ENCODE results near the gene ZEB2.

Gene ZEB2

GRCh38 chr2:144512891-144513351, 7.0 kb downstream of the ZEB2 start:
- DNase-seq (ENCODE audit: low read depth in 2 of 2): no peak

GRCh38 chr2:144512470-144512869, 7.4 kb downstream of the ZEB2 start:
- DNase-seq (ENCODE audit: low read depth in 2 of 2): no peak

GRCh38 chr2:144511937-144512336, 8.0 kb downstream of the ZEB2 start:
- DNase-seq (ENCODE audit: low read depth in 2 of 2): no peak

GRCh38 chr2:144511226-144511810, 8.6 kb downstream of the ZEB2 start:
- DNase-seq (ENCODE audit: low read depth in 2 of 2): no peak

- DNase-seq (ENCODE audit: low read depth in 2 of 2): no peak
Observed at GRCh38 chr2:144510294-144510991, 9.5 kb downstream of the ZEB2 start.

- DNase-seq (ENCODE audit: low read depth in 2 of 2): no peak
Observed at GRCh38 chr2:144509879-144510221, 10.1 kb downstream of the ZEB2 start.

GRCh38 chr2:144509001-144509878, 10.7 kb downstream of the ZEB2 start:
- no peak for DNase-seq (ENCODE audit: low read depth in 2 of 2)

- DNase-seq (ENCODE audit: low read depth in 2 of 2): no peak
Observed at GRCh38 chr2:144508172-144508851, 11.6 kb downstream of the ZEB2 start.

- DNase-seq (ENCODE audit: low read depth in 2 of 2): no peak
Observed at GRCh38 chr2:144507441-144508171, 12.3 kb downstream of the ZEB2 start.

- no peak for DNase-seq (ENCODE audit: low read depth in 2 of 2)
Observed at GRCh38 chr2:144505245-144505831, 14.6 kb downstream of the ZEB2 start.

GRCh38 chr2:144504218-144504641, 15.7 kb downstream of the ZEB2 start:
- no peak for DNase-seq (ENCODE audit: low read depth in 2 of 2)

- no peak for DNase-seq (ENCODE audit: low read depth in 2 of 2)
Observed at GRCh38 chr2:144503242-144503641, 16.7 kb downstream of the ZEB2 start.

GRCh38 chr2:144502369-144502768, 17.6 kb downstream of the ZEB2 start:
- DNase-seq (ENCODE audit: low read depth in 2 of 2): no peak

- no peak for DNase-seq (ENCODE audit: low read depth in 2 of 2)
Observed at GRCh38 chr2:144501627-144502026, 18.3 kb downstream of the ZEB2 start.

GRCh38 chr2:144501118-144501517, 18.8 kb downstream of the ZEB2 start:
- no peak for DNase-seq (ENCODE audit: low read depth in 2 of 2)

- no peak for DNase-seq (ENCODE audit: low read depth in 2 of 2)
Observed at GRCh38 chr2:144500563-144500962, 19.4 kb downstream of the ZEB2 start.

- DNase-seq (ENCODE audit: low read depth in 2 of 2): no peak
Observed at GRCh38 chr2:144498277-144498676, 21.6 kb downstream of the ZEB2 start.

GRCh38 chr2:144496977-144497598, 22.8 kb downstream of the ZEB2 start:
- DNase-seq (ENCODE audit: low read depth in 2 of 2): no peak

- DNase-seq (ENCODE audit: low read depth in 2 of 2): no peak
Observed at GRCh38 chr2:144496092-144496976, 23.6 kb downstream of the ZEB2 start.

All from stimulated activated CD8-positive, alpha-beta memory T cell treated with anti-CD3 and anti-CD28 coated beads, Interleukin-15, amount 100 ng/mL, for 48 hours (primary cell).